Gastrocnemius medialis (tissue), 4 donors: ENCODE results near the gene RAPGEF2.

ENCODE experiments used
- POLR2A ChIP-seq, 2 donors: fragments of 450-650 bp; IDR thresholded peaks; one replicate each; pipeline ENCODE4 v1.6.1; 2017; ENCODE audit warnings: antibody characterized with exemption in 2 of 2, mild to moderate bottlenecking in 2 of 2, moderate library complexity in 2 of 2
- TF ChIP-seq, protein P1 (sequence below), 5 experiments: fragments of 450-650 bp in 3 of 5; fragments of 200-600 bp in 2 of 5; sonication (generic) in 2 of 5; IDR thresholded peaks in 4 of 5; conservative IDR thresholded peaks in 1 of 5; 1 replicate in 4 of 5; 2 replicates in 1 of 5; pipeline ENCODE4 v1.5.1; 2016 to 2019; ENCODE audit warnings: antibody characterized with exemption in 5 of 5, mild to moderate bottlenecking in 3 of 5, moderate library complexity in 3 of 5

DNA sequence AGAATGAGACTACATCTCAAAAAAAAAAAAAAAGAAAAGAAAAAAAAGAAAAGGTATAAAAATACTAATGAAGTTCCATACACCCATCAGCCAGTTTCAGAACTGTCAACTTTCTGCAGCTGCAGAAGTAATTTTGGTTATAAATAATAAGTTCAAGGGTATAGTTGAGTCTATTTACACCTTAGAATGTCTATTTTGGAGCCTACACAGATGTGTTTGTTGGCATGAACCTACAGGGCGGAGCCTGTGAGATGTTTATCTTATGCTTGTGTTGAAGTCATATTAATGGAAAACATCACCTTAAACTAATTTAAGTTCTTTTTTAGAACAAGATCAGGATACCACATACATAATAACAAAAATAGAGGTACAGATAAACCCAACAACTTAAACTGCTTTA, 85.8 kb downstream of the RAPGEF2 start:
- TF ChIP-seq, protein P1, sequence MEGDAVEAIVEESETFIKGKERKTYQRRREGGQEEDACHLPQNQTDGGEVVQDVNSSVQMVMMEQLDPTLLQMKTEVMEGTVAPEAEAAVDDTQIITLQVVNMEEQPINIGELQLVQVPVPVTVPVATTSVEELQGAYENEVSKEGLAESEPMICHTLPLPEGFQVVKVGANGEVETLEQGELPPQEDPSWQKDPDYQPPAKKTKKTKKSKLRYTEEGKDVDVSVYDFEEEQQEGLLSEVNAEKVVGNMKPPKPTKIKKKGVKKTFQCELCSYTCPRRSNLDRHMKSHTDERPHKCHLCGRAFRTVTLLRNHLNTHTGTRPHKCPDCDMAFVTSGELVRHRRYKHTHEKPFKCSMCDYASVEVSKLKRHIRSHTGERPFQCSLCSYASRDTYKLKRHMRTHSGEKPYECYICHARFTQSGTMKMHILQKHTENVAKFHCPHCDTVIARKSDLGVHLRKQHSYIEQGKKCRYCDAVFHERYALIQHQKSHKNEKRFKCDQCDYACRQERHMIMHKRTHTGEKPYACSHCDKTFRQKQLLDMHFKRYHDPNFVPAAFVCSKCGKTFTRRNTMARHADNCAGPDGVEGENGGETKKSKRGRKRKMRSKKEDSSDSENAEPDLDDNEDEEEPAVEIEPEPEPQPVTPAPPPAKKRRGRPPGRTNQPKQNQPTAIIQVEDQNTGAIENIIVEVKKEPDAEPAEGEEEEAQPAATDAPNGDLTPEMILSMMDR (IDR thresholded peaks at IDR 0.05 in 4 of 5, conservative IDR thresholded peaks at IDR 0.05 in 1 of 5): no peak
- TF ChIP-seq POLR2A (IDR thresholded peaks at IDR 0.05): no peak
